K562 (cell line): ENCODE results near the gene PPRC1. TPM values are rescaled to one million over a fixed set of nuclear protein-coding genes. Genes with fewer than 3 reads are reported as not detected.
A peak's percentile ranks its signal among the peaks of the same experiment; 100 is the strongest.

Experiments
- ASH1L ChIP-seq: fragments of 450-650 bp; IDR thresholded peaks from 2 replicates; pipeline ENCODE4 v1.6.1; 2018; ENCODE audit warnings: borderline replicate concordance, mild to moderate bottlenecking, low read depth; ENCODE audit not compliant: partially characterized antibody
- FIP1L1 ChIP-seq: fragments of 200-400 bp; formaldehyde crosslinking; IDR thresholded peaks from 2 replicates; pipeline ENCODE4 v1.6.1; 2018; ENCODE audit warnings: mild to moderate bottlenecking, low read depth, low read length; ENCODE audit not compliant: poor library complexity, severe bottlenecking
- HMGN3 ChIP-seq: IDR thresholded peaks from 2 replicates; pipeline ENCODE4 v1.6.1; 2011; ENCODE audit warnings: borderline replicate concordance, low read depth, mild to moderate bottlenecking, mixed read lengths, low read length; ENCODE audit not compliant: insufficient read length; ENCODE audit errors: extremely low read depth
- MAZ ChIP-seq, 2 experiments: fragments of 450-650 bp in 1 of 2; sonication (generic) in 1 of 2; formaldehyde crosslinking; IDR thresholded peaks in 1 of 2; conservative IDR thresholded peaks in 1 of 2; 2 replicates each; pipeline versions ENCODE4 v1.4.0 to v1.5.0; 2020; ENCODE audit warnings: mild to moderate bottlenecking in 1 of 2, missing genetic modification reagents in 1 of 2
- MTF1 ChIP-seq: fragments of 250-450 bp; sonication (Bioruptor Pico); IDR thresholded peaks from 2 replicates; pipeline ENCODE4 v1.9.0; 2021; ENCODE audit warnings: moderate library complexity, mild to moderate bottlenecking, inconsistent platforms, borderline replicate concordance
- MYC ChIP-seq, 2 experiments: fragments of 250-450 bp in 1 of 2; sonication (Bioruptor Pico) in 1 of 2; IDR thresholded peaks; 2 replicates each; pipeline versions ENCODE4 v1.5.1 to v1.6.1; 2012 to 2021; ENCODE audit warnings: low read depth in 2 of 2, borderline replicate concordance in 1 of 2, improper control_type of control experiment in 1 of 2, low read length in 1 of 2, mild to moderate bottlenecking in 1 of 2, moderate library complexity in 1 of 2
- NR2C1 ChIP-seq, 2 experiments: fragments of 450-650 bp; IDR thresholded peaks; 2 replicates each; pipeline ENCODE4 v1.6.1; 2017; ENCODE audit warnings: mild to moderate bottlenecking in 2 of 2, antibody characterized with exemption in 1 of 2, inconsistent platforms in 1 of 2, missing compliant biosample characterization in 1 of 2, missing genetic modification characterization in 1 of 2
- PKNOX1 ChIP-seq: fragments of 450-650 bp; IDR thresholded peaks from 2 replicates; pipeline ENCODE4 v1.6.1; 2016
- POLR2AphosphoS5 ChIP-seq: IDR thresholded peaks from 2 replicates; pipeline ENCODE4 v1.6.1; 2011; ENCODE audit warnings: mild to moderate bottlenecking, low read depth, low read length, moderate library complexity; ENCODE audit not compliant: control insufficient read depth, insufficient read depth
- SIN3A ChIP-seq, 2 experiments: fragments of 150-350 bp in 1 of 2; IDR thresholded peaks; 2 replicates each; pipeline ENCODE4 v1.6.1; 2011 to 2016; ENCODE audit warnings: borderline replicate concordance in 2 of 2, low read depth in 2 of 2, low read length in 2 of 2, mild to moderate bottlenecking in 2 of 2, moderate library complexity in 2 of 2; ENCODE audit not compliant: control insufficient read depth in 1 of 2
- SMAD1 ChIP-seq: fragments of 150-350 bp; IDR thresholded peaks from 2 replicates; pipeline ENCODE4 v1.6.1; 2014; ENCODE audit warnings: low read length, low read depth; ENCODE audit not compliant: partially characterized antibody
- SMARCC2 ChIP-seq: fragments of 450-650 bp; IDR thresholded peaks from 2 replicates; pipeline ENCODE4 v1.6.1; 2017; ENCODE audit warnings: antibody characterized with exemption, moderate library complexity, mild to moderate bottlenecking, low read depth
- SOX6 ChIP-seq: fragments of 450-650 bp; IDR thresholded peaks from 2 replicates; pipeline ENCODE4 v1.6.1; 2014; ENCODE audit warnings: mild to moderate bottlenecking
- TCF7L2 ChIP-seq: fragments of 150-350 bp; IDR thresholded peaks from 2 replicates; pipeline ENCODE4 v1.6.1; 2016; ENCODE audit warnings: low read depth, mild to moderate bottlenecking, low read length, moderate library complexity
- TEAD4 ChIP-seq, 2 experiments: sonication (generic) in 1 of 2; formaldehyde crosslinking in 1 of 2; IDR thresholded peaks; 2 replicates each; pipeline versions ENCODE4 v1.6.1 to v1.8.0; 2012 to 2022; ENCODE audit warnings: borderline replicate concordance in 1 of 2, inconsistent platforms in 1 of 2, low read length in 1 of 2, mild to moderate bottlenecking in 1 of 2, missing genetic modification reagents in 1 of 2
- TOE1 ChIP-seq, 2 experiments: fragments of 450-650 bp in 1 of 2; sonication (generic) in 1 of 2; formaldehyde crosslinking in 1 of 2; IDR thresholded peaks; 2 replicates each; pipeline versions ENCODE4 v1.7.1 to v1.8.0; 2016 to 2022; ENCODE audit warnings: borderline replicate concordance in 2 of 2, mild to moderate bottlenecking in 2 of 2, antibody characterized with exemption in 1 of 2, inconsistent platforms in 1 of 2, low read depth in 1 of 2, missing genetic modification reagents in 1 of 2, moderate library complexity in 1 of 2
- ZNF174 ChIP-seq: fragments of 250-450 bp; sonication (Bioruptor Pico); IDR thresholded peaks from 2 replicates; pipeline ENCODE4 v1.4.0; 2020; ENCODE audit warnings: mild to moderate bottlenecking
- ZNF212 ChIP-seq: fragments of 450-650 bp; formaldehyde crosslinking; IDR thresholded peaks from 2 replicates; pipeline ENCODE4 v1.4.0; 2020; ENCODE audit warnings: mild to moderate bottlenecking
- ZNF324 ChIP-seq: fragments of 250-450 bp; sonication (Bioruptor Pico); IDR thresholded peaks from 2 replicates; pipeline ENCODE4 v1.4.0; 2020; ENCODE audit warnings: mild to moderate bottlenecking
- ZNF589 ChIP-seq: fragments of 200-800 bp; sonication (Bioruptor generic); IDR thresholded peaks from 2 replicates; pipeline ENCODE4 v1.6.1; 2016; ENCODE audit warnings: low read depth, missing genetic modification characterization, missing compliant biosample characterization
- polyA plus RNA-seq, 8 experiments: library from polyadenylated mRNA; depleted of rRNA in 4 of 8; stranded (reverse) in 5 of 8; unstranded in 3 of 8; fragments of >200 nt; fragmentation: Nextera tagmentation in 2 of 8; fragmentation: Illumina TruSeq in 1 of 8; extraction: Ambion mirVana in 2 of 8; extraction: Trizol in 1 of 8; gene quantifications; 2 replicates each; pipeline versions ENCODE4 v1.2.1 to v1.2.3, GENCODE V29; 2011 to 2014; ENCODE audit warnings: inconsistent platforms in 1 of 8, missing spikeins in 1 of 8
- total RNA-seq, 7 experiments: library from RNA; depleted of rRNA in 6 of 7; stranded (reverse); fragments of >200 nt in 6 of 7; fragmentation: Illumina TruSeq in 2 of 7; extraction: Trizol in 2 of 7; gene quantifications; 2 replicates each; pipeline versions ENCODE4 v1.2.1 to v1.2.3, GENCODE V29; 2011 to 2021; ENCODE audit warnings: low replicate concordance in 1 of 7
- TF ChIP-seq, protein P1 (sequence below): fragments of 450-650 bp; IDR thresholded peaks from 2 replicates; pipeline ENCODE4 v1.7.1; 2018; ENCODE audit warnings: mild to moderate bottlenecking, low read depth; ENCODE audit not compliant: partially characterized antibody

Gene PPRC1
- total and polyA plus RNA-seq, 9 of the 15 experiments (the other 6 are each of a cell fraction or from before 2014, with no cell fraction given), result 8.5 to 47.1 (median 16.2) TPM

DNA sequence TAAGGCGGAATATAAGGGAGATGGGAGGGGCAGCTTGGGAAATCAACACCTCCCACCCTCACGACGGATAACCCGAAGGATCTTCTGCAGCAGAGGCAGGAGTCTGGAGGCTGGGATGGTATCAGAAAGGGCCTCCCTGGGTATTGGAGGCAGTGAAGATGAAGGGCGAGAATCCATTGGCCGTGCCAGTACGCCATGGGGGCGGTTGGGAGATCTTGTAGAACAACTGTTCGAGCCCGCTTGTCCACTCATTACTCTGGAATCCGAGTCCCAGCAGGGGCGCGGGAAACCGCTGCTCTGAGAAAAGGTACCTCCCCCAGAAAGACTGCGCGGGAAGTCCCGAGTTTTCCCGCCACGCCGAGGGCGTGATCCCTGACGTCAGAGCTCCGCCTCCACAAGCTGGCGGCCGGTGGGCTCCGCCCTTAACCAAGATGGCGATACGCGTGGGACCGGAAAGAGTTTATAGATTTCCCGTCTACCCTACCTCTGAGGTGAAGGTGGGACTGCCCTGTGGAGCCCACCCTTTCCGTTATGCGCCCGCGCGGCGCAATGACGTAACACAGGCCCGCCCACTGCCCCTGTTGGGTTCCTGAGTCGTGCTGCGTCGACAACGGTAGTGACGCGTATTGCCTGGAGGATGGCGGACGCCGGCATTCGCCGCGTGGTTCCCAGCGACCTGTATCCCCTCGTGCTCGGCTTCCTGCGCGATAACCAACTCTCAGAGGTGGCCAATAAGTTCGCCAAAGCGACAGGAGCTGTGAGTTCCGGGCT is 19.1 kb downstream of the PPRC1 start, which contains the start of gene NOLC1 (continued):
- TF ChIP-seq PKNOX1 (peak; percentile 44), ZNF174 (CRISPR knock-in tag) (no peak), MTF1 (no peak), NR2C1 (IDR thresholded peaks at IDR 0.05) (peak; percentile 91), NR2C1 (tag; IDR thresholded peaks at IDR 0.05) (peak; percentile 94), POLR2AphosphoS5 (peak; percentile 72), FIP1L1 (no peak), HMGN3 (peak; percentile 59), SIN3A (IDR thresholded peaks at IDR 0.05; ENCODE audit: borderline replicate concordance in 2 of 2, control insufficient read depth in 1 of 2, low read depth in 2 of 2, low read length in 2 of 2) (peak; percentile 63 to 68; a peak in 3 of 4 replicates), SMARCC2 (no peak), ZNF324 (CRISPR knock-in tag) (no peak), TOE1 (IDR thresholded peaks at IDR 0.05; ENCODE audit: borderline replicate concordance) (no peak), TOE1 (CRISPR knock-in tag; IDR thresholded peaks at IDR 0.05; ENCODE audit: borderline replicate concordance, low read depth) (peak; percentile 74; the same call in 1 of the 2 replicates), TEAD4 (IDR thresholded peaks at IDR 0.05; ENCODE audit: low read length) (peak; percentile 70), TEAD4 (CRISPR knock-in tag; IDR thresholded peaks at IDR 0.05; ENCODE audit: borderline replicate concordance) (no peak), ASH1L (no peak), ZNF589 (CRISPR knock-in tag) (no peak), SOX6 (0 out of 2 replicates have a peak, but pooled peaks have one; percentile 28), SMAD1 (no peak), ZNF212 (no peak), TCF7L2 (peak; percentile 77), MAZ (CRISPR knock-in tag; conservative IDR thresholded peaks at IDR 0.05 in 1 of 2, IDR thresholded peaks at IDR 0.05 in 1 of 2) (peak in 1 of 2 experiments; percentile 92; a peak in 2 of 4 replicates), MYC (IDR thresholded peaks at IDR 0.05; ENCODE audit: low read depth, low read length) (peak; percentile 96), MYC (CRISPR knock-in tag; IDR thresholded peaks at IDR 0.05; ENCODE audit: borderline replicate concordance, low read depth) (no peak)
- TF ChIP-seq, protein P1, sequence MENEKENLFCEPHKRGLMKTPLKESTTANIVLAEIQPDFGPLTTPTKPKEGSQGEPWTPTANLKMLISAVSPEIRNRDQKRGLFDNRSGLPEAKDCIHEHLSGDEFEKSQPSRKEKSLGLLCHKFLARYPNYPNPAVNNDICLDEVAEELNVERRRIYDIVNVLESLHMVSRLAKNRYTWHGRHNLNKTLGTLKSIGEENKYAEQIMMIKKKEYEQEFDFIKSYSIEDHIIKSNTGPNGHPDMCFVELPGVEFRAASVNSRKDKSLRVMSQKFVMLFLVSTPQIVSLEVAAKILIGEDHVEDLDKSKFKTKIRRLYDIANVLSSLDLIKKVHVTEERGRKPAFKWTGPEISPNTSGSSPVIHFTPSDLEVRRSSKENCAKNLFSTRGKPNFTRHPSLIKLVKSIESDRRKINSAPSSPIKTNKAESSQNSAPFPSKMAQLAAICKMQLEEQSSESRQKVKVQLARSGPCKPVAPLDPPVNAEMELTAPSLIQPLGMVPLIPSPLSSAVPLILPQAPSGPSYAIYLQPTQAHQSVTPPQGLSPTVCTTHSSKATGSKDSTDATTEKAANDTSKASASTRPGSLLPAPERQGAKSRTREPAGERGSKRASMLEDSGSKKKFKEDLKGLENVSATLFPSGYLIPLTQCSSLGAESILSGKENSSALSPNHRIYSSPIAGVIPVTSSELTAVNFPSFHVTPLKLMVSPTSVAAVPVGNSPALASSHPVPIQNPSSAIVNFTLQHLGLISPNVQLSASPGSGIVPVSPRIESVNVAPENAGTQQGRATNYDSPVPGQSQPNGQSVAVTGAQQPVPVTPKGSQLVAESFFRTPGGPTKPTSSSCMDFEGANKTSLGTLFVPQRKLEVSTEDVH, result peak; percentile 100
